ENCODE data around the gene NGEF.

The NGEF gene

DNA sequence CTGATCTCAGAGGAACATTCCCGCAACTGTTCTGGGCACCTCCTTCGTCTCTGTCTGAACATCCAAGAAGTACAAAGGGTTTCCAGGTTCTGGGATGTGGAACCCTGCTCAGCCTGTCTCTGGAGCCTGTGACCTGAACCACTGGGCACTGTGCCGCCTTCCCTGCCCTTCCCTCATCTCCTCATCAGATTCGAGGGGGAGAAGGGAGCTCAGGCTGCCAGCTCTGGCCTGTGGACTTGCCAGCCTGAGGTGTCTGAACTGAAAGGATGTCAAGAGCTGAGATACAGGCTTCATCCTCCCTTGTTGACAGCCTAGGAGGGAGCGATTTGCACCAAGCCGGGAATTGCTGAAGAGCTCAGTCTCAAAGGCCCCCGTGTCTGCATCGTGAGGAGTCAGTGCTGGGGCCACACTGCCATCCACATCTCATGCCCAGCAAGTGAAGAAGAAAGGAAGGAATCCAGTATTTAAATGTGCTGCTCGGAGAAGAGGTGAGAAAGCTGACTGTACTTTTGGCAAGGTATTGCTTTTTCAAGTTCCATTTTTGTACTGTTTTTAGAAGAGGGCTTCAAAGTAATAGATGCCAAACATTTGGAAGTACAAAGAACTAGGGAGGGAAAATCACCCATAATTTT lies 32.0 kb upstream of the NGEF start:
- no peak for DNase-seq

DNA sequence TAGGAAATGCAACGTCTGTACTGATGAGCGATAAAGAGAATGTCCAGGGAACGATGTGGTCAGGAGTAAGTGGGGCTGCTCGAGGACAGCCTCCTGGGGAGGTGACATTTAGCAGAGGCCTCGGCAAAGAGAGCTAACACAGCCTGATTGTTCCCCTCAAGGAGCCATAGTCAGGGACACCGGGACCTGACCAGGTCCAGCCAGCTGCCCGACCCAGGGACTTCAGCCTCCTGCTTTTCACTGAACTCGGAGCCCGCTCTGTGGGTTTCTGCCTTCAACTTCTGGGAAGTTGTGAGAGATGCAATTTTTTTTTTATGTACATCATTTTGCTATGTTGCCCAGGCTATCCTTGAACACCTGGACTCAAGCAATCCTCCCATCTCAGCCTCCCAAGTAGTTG lies 29.5 kb upstream of the NGEF start:
- no peak for DNase-seq

DNA sequence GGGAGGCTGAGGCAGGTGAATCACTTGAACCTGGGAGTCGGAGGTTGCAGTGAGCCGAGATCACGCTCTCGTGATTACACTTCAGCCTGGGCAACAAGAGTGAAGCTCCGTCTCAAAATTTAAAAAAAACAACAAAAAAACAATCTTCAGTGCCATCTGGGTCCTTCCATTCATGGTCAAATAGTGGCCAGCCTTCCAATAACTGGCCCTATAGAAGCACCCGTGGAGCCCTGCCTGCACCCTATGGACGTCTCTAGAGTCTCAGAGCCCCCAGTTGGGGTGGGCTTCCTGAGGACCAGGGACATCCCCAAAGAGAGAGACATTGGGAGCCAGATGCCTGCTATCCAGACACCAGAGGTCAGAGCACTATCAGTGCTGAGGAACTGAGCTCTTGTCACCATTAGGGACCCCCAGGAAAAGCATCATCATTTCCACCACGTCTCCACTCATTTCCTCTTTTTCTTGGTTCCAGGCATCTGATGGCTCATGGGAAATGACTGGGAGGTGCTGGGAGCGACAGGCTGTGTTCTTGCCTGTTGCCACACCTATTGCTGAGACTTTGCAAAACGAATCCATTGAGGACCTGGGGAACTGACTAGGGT lies 28.8 kb upstream of the NGEF start:
- no peak for DNase-seq

DNA sequence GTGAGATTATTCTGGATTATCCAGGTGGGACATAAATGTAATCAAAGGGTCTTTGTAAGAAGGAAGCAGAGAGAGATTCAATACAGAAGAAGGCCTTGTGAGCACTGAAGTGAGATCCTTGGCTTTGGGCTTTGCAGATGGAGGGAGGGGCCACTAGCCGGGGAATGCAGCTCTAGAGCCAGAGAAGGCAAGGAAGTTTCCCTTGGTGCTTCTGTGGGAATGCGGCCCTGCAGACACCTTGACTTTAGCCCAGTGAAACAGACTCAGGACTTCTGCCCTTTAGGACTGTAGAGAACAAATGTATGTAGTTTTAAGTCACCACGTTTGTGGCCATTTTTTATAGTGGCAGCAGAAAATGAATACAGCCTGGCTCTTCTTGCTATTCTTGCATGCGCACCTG lies 27.5 kb upstream of the NGEF start:
- DNase-seq = no peak

DNA sequence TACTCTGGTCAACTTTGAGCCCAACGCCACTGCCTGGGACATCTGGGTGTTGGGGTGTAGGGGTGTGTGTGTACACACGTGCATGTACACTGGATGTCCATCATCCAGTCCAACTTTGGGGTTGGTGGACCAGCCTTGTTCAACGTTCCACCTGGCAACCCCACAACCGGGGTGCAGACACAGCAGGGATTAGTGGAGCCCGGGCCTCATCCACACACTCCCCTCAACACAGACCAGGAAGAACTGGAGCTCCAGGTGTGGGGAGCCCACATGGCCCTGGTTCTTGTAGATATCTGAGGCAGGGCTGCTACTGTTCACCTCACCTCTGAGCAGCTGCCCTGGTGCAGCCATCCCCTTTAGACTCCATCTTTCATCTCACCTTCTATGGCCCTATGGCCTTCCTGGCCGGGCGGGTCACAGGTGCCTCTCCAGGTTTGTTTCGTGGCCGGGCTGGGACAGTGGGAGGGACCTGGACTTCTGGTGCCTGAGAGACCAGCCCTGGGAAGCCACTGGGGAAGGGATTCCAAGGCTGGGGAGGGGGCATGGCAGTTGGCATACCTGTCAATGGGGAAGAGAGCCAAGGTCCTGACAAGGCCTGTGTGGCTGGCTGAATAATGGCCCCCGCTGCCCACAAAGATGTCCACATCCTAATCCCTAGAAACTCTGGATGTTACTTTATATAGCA lies 26.9 kb upstream of the NGEF start:
- no peak for DNase-seq

DNA sequence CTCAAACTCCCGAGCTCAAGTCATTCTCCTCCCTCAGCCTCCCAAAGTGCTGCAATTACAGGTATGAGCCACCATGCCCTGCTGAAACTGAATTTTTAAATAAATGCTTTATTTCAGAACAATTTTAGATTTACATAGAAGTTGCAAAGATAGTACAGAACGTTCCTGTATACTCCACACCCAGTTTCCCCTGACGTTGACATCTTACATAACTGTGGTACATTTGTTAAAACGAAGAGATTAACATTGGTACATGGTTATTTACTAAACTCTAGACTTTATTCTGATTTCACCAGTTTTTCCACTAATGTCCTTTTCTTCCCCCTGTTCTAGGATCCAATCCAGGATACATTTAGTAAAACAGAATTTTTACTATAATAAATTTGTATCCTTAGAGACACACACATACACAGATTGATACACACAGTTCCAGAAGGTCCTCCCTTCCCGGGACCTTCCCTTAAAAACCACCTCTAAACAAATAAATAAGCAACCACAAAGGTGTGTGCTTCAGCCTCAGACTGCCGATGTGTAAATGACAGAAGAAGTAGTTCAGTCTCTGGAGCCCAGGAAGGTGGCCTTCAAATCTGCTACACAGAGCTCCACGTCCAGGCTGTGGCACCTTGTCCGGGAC lies 26.3 kb upstream of the NGEF start:
- DNase-seq = no peak

DNA sequence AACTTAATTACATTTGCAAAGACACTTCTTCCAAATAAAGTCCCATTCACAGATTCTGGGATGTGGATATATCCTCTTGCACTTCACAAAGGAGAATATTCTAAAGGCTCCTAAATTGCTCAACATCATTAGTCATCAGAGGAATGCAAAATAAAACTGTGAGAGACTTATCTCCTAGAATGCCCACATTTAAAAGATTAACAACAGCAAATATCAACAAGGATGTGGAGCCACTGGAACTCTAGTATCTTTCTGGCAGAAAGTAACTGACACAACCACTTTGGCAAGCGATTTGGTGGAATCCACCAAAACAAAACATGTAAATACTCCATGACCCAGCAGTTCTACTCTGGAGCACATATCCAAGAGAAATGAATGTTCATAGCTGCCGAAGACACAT lies 24.0 kb upstream of the NGEF start:
- DNase-seq = no peak

DNA sequence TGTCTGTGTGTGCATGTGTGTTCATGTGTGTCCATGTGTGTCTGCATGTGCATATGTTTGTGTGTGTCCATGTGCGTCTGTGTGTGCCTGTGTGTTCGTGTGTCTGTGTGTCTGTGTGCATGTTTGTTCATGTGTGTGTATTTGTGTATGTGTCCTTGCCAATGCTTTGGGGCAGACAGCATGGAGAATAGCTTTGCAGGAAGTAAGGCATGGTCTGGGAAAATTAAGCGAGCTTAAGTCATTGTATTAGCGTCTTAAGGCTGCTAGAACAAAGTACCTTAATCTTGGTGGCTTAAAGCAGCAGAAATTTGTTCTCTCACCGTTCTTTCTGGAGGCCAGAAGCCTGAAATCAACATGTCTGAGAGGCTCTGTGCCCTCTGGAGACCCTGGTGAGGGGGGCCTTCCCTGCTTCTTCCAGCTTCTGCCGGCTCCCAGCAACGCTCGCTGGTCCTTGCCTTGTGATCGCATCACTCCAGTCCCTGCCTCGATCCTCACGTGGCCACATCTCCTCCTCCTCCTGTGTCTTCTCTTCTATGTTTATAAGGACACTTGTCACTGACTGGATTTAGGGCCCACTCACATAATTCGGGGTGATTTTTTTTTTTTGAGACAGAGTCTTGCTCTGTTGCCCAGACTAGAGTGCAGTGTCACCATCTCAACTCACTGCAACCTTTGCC lies 23.2 kb upstream of the NGEF start:
- no peak for DNase-seq

DNA sequence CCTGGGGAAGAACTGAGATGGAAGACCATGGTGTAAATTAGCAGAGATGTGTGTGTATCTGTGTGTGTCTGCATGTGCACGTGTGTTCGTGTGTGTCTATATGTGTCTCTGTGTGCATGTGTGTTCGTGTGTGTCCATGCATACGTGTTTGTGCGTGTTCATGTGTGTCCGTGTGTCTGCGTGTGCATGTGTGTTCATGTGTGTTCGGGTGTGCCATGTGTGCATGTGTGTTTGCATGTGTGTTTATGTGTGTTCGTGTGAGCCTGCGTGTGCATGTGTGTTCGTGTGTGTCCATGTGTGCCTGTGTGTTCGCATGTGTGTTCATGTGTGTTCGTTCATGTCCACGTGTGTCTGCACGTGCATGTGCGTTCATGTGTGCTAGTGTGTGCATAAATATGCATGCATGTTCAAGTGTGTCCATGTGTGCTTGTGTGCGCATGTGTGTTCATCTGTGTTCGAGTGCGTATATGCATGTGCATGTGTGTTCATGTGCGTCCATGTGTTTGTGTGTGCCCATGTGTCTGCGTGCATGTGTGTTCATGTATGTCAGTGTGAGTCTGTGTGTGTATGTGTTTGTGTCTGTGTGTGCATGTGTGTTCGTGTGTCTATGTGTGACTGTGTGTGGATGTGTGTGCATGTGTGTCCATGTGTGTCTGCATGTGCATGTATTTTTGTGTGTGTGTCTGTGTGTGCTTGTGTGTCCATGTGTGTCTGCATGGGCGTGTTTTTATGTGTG lies 22.5 kb upstream of the NGEF start:
- no peak for DNase-seq

DNA sequence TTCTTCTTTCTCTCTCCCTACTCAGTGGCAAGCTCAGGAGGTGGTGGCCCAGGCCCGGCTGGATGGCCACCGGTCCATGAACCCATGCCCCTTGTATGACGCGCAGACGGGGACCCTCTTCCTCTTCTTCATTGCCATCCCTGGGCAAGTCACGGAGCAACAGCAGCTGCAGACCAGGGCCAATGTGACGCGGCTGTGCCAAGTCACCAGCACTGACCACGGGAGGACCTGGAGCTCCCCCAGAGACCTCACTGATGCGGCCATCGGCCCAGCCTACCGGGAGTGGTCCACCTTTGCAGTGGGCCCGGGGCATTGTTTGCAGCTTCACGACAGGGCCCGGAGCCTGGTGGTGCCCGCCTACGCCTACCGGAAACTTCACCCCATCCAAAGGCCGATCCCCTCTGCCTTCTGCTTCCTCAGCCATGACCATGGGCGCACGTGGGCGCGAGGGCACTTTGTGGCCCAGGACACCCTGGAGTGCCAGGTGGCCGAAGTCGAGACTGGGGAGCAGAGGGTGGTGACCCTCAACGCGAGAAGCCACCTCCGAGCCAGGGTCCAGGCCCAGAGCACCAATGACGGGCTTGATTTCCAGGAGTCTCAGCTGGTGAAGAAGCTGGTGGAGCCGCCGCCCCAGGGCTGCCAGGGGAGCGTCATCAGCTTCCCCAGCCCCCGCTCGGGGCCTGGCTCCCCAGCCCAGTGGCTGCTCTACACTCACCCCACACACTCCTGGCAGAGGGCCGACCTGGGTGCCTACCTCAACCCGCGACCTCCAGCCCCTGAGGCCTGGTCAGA lies 21.2 kb upstream of the NGEF start:
- DNase-seq = no peak

DNA sequence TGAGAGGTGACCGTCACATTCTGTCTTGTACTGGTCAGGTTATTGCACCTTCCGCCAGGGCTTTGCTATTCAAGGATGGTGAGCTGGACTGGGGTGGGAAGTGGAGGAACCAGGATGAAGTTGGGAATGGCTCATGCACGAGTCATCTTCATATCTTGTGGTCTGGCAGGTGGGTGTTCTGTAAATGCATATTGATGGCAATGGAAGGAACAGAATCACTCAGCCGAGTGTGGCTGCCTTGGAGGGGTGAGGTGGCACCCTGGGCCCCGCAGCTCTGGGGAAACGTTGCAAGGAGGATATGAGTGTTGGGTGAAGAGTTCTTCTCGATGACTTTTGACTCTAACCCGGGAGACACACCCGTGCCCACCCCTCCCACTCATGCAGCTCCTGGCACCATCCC lies 20.6 kb upstream of the NGEF start:
- DNase-seq = no peak

DNA sequence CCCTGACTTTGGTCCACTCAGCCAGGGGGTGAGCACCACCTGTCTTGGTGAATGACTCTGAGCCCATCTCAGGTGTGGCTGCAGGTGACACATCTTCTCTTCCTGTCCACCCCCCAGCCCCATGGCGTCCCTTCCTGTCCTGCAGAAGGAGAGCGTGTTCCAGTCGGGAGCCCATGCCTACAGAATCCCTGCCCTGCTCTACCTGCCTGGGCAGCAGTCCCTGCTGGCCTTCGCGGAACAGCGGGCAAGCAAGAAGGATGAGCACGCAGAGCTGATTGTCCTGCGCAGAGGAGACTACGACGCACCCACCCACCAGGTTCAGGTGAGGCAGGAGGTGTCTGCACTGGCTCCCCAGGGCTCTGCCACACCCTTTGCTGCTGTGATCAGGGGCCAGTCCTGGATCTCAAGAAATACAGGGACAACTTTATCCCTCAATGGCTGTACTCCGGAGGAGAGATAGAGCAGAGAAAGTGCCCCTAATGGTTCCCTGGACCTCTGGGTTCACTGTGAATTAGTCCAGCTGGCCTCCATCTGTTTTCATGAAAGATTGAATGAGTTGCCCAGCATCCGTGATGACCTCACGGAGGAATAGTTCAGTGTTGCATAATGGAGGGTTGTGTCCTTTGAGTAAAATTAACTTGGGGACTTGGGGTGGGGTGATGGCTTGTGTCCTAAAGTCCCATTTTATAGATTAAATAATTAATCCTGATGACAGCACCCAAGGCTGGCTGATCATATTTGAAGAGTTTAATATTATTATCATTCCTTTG lies 19.7 kb upstream of the NGEF start, which contains the start of gene NEU2:
Gene NEU2 (plus strand): TSS at position 122 of the 770 bp plus-strand sequence. CDS start 0 bp downstream, at position 122.
- DNase-seq = no peak

DNA sequence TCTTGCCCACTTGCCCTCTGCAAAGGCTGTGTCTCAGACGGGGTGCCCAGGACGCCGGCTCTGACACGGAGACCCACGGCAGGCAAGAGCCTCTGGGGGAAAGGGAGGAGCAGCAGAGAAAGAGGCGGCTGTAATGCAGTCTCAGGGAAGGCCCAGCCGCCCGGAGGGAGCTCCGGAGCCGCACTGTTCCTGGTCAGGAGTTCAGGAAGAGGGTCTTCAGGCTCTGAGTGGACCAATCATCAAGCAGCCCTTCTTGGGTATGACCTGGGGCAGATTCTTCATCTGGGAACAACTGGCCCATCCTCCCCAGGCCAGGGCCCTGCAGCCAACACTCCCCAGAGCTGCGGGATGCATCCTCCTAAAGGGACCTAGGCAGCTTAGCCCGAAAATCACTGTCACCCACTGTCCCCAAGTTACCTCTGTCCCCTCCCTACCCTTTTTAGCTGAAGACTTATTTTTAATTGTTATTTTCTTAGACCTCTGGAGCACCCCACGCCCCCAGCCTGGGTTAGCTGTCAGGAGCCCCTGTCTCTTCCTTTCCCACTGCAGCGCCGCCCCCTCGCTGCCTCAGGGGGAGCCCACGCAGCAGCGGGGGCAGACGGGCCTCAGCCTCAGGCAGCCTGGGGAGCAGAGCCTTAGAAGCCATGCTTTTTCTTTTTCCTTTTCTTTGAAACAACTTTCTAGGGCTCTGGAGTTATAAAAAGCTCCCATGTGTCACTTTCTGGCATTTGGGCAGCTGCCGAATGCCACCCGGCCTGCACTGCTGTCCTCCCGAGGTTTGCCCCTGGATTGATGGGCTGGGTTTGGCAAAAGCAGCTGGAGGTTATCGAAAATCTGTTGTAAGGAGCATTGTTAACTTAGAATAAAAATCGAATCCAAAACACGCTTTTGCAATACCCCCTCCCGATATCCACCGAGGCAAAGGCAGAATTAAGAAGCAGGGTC lies 18.8 kb upstream of the NGEF start:
- DNase-seq = no peak

DNA sequence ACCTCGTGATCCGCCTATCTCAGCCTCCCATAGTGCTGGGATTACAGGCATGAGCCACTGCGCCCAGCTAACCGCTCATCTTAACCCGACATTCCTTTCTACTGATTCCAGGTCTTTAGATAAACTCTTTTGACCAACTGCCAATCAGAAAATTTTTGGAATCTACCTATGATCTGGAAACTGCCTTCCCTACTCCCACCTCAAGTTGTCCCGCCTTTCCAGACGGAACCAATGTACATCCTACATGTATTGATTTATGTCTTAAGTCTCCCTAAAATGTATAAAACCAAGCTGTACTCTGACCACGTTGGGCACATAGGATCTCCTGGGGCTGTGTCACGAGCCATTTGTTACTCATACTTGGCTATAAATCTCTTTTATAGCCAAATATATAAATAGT lies 16.3 kb upstream of the NGEF start:
- DNase-seq = no peak

DNA sequence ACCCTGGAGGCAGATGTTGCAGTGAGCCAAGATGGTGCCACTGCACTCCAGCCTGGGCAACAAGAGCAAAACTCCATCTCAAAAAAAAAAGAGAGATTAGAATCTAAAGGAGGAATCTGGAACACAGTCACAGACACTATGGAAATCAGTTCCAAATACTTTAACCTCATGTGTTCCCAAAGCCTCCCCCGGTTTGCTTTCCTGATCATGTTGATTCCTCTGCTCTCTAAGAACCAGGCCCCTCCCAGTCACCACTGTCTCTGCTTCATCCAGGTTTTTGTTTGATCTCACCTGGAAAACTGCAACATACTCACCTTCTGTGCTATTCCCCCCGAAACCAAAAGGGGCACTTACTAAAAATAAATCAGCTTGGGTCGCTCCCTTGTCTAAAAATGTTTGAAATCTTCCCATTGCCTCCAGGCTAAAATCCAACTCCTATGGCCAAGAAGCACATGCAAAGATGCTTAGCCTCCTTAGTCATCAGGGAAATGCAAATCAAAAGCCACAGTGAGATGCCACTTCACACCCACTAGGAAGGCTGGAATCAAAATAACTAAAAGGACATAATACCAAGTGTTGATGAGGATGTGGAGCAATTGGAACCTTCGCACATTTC lies 13.2 kb upstream of the NGEF start:
- no peak for DNase-seq

DNA sequence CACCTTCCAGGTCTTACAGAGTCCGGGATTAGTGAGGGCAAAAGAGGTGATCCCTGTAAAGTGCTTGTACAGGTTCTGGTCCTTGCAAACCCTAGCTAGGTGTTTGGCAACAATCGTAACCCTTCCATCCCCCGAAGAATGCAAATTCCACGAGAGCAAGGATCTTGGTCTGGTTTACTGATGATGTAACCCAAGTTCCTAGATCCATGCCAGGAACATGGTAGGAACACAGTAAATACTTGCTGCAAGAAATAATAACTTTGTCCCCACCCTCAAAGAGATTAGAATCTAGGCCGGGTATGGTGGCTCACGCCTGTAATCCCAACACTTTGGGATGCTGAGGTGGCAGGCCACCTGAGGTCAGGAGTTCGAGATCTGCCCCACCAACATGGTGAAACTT lies 12.7 kb upstream of the NGEF start:
- no peak for DNase-seq

DNA sequence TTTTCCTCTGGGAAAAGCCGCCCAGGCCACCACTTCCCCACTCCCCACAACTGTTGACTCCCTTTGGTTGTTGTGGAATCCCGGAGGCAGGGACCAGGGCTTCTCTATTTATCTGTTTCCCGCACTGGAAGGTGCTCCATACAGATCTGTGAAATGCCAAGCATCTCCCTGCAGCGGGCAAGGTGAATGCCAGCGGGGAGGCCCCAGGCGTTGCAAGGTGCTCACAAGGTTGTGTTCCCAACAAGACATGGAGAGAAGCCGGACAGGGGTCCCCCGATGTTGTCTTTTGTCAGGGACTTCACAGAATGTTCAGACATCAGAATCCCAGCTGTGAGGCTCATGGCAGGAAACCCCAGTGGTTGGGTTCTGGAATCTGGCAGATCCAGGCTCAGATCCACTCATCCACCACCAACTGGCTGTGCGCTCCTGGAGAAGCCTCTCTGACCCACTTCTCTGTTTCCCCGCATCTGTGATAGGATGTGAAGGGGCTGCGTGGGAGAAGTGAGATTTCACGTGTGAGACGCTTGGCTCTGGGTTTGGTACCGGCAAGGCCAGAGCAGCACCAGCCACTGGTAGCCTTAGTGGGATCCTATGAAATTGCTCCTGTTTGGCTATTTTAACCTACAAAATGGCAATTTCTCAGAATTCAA lies 10.8 kb upstream of the NGEF start:
- no peak for DNase-seq

DNA sequence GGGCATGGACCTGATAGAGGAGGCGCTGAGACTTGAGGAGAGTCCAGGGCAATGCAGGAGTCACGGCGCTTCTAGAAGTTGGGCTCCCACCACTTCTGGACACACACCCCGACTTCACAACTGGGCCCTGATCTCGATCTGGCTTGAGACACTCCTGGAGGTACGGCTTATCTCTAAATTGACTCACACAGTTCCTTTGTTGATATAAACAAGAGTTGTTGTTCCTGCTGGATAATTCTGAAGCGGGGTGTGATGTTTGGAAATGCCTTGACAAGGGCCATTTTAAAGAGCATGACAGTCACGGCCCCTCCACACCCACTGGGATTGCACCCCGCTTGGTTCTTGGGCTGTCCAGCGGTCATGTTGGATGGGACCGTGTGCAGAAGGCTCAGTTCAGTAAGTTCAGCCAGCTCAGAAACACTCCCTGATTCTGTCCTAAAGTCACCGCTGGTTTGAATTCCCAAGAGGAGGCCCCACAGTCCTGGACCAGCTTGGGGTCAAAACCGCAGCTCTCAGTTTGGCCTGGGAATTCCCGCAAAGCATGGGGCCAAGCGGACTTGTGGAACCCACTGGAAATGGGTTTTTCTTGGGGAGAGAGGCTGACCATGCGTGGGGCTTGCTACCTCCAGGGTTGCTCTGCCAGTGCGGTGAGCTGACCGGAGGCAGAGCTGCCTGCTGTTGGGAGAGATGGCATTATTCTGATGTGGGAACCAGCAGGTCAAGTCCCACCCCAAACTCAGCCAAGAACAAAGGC lies 10.1 kb upstream of the NGEF start:
- no peak for DNase-seq

All from right kidney (tissue), 1 donor.